ACHN (cell line): ENCODE measurements around the gene CAP2.
"Not testable (repeated sequence)": the region's sequence is repeated elsewhere in the genome, so short reads cannot be mapped to it uniquely, and the experiment has no call there.

Experiments
- DNase-seq: peaks from one replicate; pipeline ENCODE4 v3.0.0-alpha.2; 2015
- in situ Hi-C: cut with HindIII; loops from 2 replicates; pipeline ENCODE4 v1.10.0; 2017; ENCODE audit warnings: low sequenced_read_pairs, low pct_ligation_motif_present, low pct_unique_long_range_greater_than_20kb

The CAP2 gene

DNA sequence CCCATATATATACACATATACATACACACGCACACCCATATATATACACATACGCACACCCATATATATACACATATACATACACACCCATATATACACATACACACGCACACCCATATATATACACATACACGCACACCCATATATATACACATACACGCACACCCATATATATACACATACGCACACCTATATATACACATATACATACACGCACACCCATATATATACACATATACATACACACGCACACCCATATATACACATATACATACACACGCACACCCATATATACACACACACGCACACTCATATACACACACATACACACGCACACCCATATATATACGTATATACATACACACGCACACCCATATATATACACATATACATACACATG is 193.2 kb downstream of the CAP2 start:
- DNase-seq, in situ Hi-C loops: not testable (repeated sequence)

DNA sequence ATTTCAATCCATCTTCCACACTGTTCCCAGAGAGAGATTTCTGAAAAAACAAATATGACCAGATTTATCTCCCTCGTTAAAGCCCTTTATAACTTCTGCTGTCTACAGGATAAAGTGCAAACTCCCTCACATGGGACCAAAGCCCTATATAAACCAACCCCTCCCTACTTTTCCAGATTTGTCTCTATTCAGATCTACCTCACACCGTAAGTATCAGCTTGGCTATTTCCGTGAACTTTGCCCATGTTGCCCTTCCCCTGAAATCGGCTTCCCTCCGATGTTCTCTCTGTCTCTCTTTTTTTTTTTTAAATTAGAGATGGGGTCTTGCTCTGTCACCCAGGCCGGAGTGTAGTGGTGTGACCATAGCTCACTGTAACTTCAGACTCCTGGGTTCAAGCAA is 194.6 kb downstream of the CAP2 start:
- in situ Hi-C loops, result no loop called here
- DNase-seq, result no peak

DNA sequence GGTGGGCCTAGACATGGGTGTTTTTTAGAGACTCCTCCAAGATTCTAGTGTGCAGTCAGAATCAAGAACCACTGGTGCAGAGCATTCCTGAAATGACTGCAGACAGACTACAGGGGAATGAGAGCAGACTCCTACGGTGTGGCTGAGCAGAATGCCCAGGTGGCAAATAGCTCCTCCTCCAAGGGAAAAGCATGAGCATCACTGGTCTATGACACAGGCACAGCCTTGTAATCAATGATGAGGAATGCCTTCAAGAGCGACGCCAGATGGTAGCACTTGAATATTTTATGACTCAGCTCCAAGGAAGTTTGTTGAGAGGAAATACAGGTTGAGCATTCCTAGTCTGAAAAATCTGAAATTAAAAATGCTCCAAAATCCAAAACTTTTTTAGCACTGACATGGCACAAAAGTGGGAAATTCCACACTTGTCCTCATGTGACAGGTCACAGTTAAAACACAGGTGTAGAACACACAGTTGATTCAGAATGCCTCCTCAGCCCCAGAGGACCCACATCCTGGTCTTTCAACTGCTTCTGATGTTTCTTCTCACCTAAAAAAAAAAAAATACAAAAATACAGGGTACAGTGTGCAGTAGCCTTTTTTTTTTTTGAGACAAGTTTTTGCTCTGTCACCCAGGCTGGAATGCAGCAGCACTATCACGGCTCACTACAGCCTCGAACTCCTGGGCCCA is 196.2 kb downstream of the CAP2 start:
- peak; percentile 94 for DNase-seq
- in situ Hi-C loops, result no loop called here

DNA sequence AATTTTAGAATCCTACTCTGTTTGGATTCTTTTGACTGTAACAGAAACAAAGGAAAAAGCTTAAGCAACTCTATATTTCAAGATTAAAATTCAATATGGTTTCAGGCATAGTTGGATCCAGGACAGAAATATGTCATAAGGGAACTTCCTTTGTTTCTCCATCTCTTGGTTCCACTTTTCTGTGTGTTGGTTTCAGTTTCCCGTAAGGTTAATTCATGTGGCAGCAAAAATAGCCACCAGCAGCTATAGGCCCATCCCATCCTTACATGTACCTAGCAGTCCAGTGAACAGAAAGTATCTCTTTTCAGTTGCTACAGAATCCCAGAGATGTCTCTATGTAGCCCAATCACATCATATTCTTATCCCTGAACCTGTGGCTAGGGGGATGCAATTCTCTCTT is 197.9 kb downstream of the CAP2 start:
- DNase-seq, result no peak
- in situ Hi-C loops, result no loop called here

DNA sequence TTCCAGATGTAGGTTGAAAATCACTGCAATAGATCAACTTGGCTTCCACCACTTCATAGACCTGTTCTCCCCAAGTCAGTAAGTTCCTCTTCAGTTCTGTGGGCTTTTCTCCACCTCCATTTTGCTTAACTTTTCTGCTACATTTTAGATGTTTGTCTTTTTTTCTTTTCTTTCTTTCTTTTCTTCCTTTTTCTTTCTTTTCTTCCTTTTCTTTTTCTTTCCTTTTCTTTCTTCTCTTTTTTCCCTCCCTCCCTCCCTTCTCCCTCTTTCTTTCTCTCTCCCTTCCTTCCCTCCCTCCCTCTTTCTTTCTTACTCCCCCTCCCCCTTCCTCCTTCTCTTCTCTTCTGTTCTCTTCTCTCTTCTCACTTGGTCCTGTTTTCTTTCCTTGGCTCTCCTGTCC is 199.9 kb downstream of the CAP2 start:
- in situ Hi-C loops, result no loop called here
- no peak for DNase-seq

DNA sequence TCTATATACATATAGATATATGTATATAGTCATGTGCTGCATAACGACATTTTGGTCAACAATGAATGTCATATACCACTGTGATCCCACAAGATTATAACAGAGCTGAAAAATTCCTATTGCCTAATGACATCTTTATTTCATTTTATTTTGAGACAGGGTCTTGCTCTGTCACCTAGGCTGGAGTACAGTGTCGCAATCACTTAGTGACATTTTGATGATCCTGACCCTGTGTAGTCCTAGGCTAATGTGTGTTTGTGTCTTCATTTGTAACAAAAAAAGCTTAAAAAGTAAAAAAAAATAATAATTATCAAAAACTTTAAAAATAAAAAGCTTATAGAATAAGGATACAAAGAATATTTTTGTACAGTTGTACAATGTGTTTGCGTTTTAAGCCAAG is 202.7 kb downstream of the CAP2 start:
- in situ Hi-C loops, result no loop called here
- DNase-seq, result no peak

DNA sequence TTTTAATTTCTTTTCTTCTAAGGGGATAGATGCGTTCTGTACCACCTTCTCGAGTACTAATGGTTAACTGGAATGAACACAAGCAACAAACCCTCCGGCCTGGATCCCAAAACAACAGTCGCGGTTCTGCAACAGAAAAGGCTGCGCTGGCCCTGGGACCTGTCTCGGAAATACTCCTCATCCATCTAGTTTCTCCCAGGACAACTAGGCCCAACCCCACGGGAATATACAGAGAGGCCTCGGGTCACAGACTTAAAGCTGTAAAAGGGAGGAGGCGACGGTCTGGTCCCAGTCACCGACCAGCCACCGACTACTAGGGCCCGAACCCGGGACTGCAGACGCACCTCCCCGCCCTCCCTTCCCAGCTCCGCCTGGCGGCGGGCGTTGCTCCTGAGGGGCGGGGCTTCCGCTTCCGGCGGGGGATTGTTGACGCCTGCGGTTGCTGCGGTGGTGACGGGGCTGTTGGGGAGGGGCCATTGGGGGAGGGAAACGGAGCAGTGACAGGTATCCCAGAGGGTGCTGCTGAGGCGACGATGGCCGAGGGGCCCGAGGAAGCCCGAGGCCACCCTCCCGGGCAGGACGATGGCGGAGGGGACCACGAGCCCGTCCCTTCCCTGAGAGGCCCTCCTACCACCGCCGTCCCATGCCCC is 206.6 kb downstream of the CAP2 start, which contains the start of gene FAM8A1:
Gene FAM8A1 (plus strand): TSS at position 426 of the 650 bp plus-strand sequence. CDS start 108 bp downstream, at position 534.
- in situ Hi-C loops, result no loop called here
- DNase-seq, result peak; percentile 90

DNA sequence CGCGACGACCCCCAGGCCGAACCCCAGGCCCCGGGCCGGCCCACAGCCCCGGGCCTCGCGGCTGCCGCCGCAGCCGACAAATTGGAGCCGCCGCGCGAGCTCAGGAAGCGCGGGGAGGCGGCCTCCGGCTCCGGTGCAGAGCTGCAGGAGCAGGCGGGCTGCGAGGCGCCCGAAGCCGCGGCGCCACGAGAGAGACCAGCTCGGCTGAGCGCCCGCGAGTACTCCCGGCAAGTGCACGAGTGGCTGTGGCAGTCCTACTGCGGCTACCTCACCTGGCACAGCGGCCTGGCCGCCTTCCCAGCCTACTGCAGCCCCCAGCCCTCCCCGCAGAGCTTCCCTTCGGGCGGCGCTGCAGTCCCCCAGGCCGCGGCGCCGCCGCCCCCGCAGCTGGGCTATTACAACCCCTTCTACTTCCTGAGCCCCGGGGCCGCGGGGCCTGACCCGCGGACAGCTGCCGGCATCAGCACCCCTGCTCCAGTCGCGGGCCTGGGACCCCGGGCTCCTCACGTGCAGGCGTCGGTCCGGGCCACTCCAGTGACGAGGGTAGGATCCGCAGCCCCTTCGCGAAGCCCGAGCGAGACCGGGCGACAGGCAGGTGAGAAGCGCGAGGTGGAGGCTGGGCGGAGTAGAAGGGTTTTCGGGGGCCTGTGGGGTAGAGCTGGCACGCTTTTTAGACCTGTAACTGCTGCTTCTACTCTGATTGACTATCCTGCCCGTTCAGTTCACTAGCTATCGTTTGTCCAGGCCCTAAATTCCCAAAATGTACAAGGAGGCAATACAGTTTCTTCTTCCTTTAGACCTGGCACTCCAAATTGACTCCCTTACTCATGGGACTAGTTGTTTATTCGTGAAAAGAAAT is 207.4 kb downstream of the CAP2 start:
- in situ Hi-C loops, result no loop called here
- DNase-seq, result peak; percentile 23

DNA sequence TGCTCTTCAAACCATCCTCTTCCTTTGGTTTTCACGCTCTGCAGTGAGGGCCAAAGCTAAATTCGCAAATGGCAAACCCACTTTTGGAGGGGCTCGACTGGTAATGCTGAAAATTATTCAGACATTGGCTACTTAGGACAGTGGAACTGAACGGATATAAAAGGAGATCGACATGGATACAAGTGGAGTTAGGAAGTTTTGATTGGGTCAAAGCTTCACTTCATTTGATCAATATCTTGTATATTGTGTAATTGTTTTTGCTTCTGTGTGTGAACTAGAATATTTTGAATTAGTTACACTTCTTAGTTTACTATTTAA is 207.9 kb downstream of the CAP2 start:
- in situ Hi-C loops, result no loop called here
- DNase-seq, result no peak

DNA sequence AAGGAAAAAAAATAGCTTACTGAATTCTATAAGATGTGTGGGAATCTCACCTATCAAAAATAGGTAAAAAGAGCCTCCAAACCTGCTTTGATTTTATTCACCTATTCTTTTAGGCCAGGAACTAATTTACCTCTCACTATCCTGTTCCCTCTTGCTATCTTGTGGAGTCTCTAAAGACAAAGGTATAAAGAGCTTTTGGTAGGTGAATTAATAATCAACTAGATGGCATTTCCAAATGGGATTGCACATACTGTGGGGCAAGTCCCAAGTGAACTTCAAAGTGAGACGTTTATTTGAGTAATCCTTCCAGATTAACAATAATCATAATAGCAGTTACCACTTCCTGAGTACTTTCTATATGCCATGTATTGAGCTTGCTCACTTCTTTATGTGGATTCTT is 209.5 kb downstream of the CAP2 start:
- in situ Hi-C loops, result no loop called here
- DNase-seq, result no peak

DNA sequence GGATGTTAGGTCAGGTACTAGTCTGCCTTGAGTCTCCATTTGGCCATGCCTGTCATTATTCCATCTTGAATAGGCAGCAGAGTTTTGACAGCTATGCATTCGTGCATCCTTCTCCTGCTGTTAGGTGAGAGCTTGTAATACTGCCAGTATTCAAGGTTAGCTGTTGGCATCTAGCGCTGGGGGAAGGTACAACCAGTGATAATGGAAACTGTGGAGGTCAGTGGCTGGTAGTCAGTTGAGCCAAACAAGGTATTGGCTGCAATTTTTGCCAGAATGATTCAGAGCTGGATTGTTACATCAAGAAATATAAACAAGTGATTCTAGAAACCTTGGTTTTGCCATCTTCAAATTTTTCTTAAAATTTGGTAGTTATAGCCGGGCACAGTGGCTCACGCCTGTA is 213.2 kb downstream of the CAP2 start:
- DNase-seq, result no peak
- in situ Hi-C loops, result no loop called here
